CD4-positive, alpha-beta T cell (primary cell): ENCODE data around the gene TCF4. TPM values are rescaled to one million over a fixed set of nuclear protein-coding genes. Genes with fewer than 3 reads are reported as not detected.

Source experiments
- ATAC-seq: fragments of 200-7000 bp; cut with Tn5 transposase; one replicate; pipeline ENCODE4 v1.10.0; 2022; ENCODE audit warnings: mild to moderate bottlenecking; ENCODE audit not compliant: poor library complexity
- CTCF ChIA-PET: fragments of 350-600 bp; sonication (Branson Sonifier 250); formaldehyde crosslinking; loops from one replicate; lab custom pipeline; 2021; ENCODE audit warnings: antibody characterized with exemption, inconsistent platforms; lab: Charles Lee
- POLR2A ChIA-PET: fragments of 350-600 bp; sonication (Branson Sonifier 250); formaldehyde crosslinking; loops from one replicate; lab custom pipeline; 2021; ENCODE audit warnings: antibody characterized with exemption, inconsistent platforms; lab: Charles Lee
- DNase-seq, 14 experiments: peaks; one replicate each; pipeline ENCODE4 v3.0.0-alpha.2; 2013 to 2020; ENCODE audit warnings: mixed read lengths in 2 of 14
- H3K27ac ChIP-seq, 2 donors: one replicate each; pipeline versions ENCODE4 v1.5.1 to v1.7.0; 2013; ENCODE audit warnings: low read length in 2 of 2, low read depth in 1 of 2, mild to moderate bottlenecking in 1 of 2
- H3K27me3 ChIP-seq, 2 experiments: 1 replicate in 1 of 2; 2 replicates in 1 of 2; pipeline versions ENCODE4 v1.6.1 to v1.7.0; 2013; ENCODE audit warnings: low read length in 2 of 2, control low read depth in 1 of 2, mild to moderate bottlenecking in 1 of 2, moderate library complexity in 1 of 2; ENCODE audit not compliant: insufficient read depth in 2 of 2, control insufficient read depth in 1 of 2
- H3K36me3 ChIP-seq: one replicate; pipeline ENCODE4 v1.6.1; 2013; ENCODE audit warnings: low read length, control low read depth; ENCODE audit not compliant: insufficient read depth
- H3K4me1 ChIP-seq: one replicate; pipeline ENCODE4 v1.6.1; 2013; ENCODE audit warnings: low read length, control low read depth; ENCODE audit not compliant: insufficient read depth
- H3K4me3 ChIP-seq: one replicate; pipeline ENCODE4 v1.5.1; 2013; ENCODE audit warnings: mild to moderate bottlenecking, low read length, moderate library complexity
- H3K9me3 ChIP-seq, 2 experiments: 1 replicate in 1 of 2; 2 replicates in 1 of 2; pipeline versions ENCODE4 v1.6.1 to v1.7.0; 2013; ENCODE audit warnings: low read length in 2 of 2, mild to moderate bottlenecking in 2 of 2, control low read depth in 1 of 2, moderate library complexity in 1 of 2; ENCODE audit not compliant: control insufficient read depth in 1 of 2, insufficient read depth in 1 of 2
- H3K27ac Mint-ChIP-seq: one replicate; pipeline ENCODE4 v1.8.0; 2020; ENCODE audit warnings: mixed read lengths
- H3K27me3 Mint-ChIP-seq: one replicate; pipeline ENCODE4 v1.8.0; 2021; ENCODE audit warnings: mixed read lengths
- H3K36me3 Mint-ChIP-seq: one replicate; pipeline ENCODE4 v1.8.0; 2021; ENCODE audit warnings: low read depth, mixed read lengths
- H3K4me1 Mint-ChIP-seq: one replicate; pipeline ENCODE4 v1.8.0; 2021; ENCODE audit warnings: low read depth, mixed read lengths
- H3K4me3 Mint-ChIP-seq: one replicate; pipeline ENCODE4 v1.8.0; 2020; ENCODE audit warnings: mild to moderate bottlenecking, mixed read lengths
- H3K9me3 Mint-ChIP-seq: one replicate; pipeline ENCODE4 v1.8.0; 2020; ENCODE audit warnings: mixed read lengths
- intact Hi-C, 2 experiments: fragments of 100-400 bp; cut with DNase I in 1 of 2; cut with micrococcal nuclease in 1 of 2; formaldehyde crosslinking; loops; one replicate each; pipeline versions ENCODE4 v1.15.1 to v1.9.0; 2023 to 2025; cut with DNase I, micrococcal nuclease
- total RNA-seq, 174 experiments: library from RNA in 2 of 174; stranded (reverse) in 2 of 174; gene quantifications; one replicate each; pipeline ENCODE4 v1.2.3 and lab custom pipeline; 2021 to 2026
- TF ChIP-seq, protein P1 (sequence below): fragments of 200-600 bp; IDR thresholded peaks from one replicate; pipeline ENCODE4 v1.8.0; 2022; ENCODE audit warnings: antibody characterized with exemption, mild to moderate bottlenecking

Gene TCF4
- total RNA-seq, 2 experiments from 2014 or later = 3.0 to 3.2 TPM

DNA sequence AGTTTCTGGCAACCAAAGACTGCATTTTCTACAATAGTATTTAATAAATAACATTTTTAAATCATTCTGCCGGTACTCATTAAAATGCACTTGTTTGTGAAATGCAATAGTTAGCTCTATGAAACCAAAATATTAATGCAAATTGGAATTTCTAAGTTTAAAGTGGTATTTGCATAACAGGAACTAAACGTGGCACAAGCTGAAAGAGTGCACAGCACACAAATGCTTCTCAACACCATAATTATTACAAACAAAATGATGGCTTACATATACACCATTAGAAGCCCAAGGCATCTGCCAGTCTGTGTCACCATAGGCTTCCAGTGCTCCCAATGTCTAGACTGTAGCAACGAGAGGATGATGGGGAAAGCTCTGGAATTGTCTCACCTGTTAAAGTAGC is 280.5 kb downstream of the TCF4 start:
- Mint-ChIP-seq H3K4me1 (no peaks in the 10 kb centered on the region), H3K9me3 (peaks cover 2% of the 10 kb centered on the region), H3K27me3 (no peaks in the 10 kb centered on the region), H3K36me3 (no peaks in the 10 kb centered on the region), H3K27ac (no peak overlapping the region), H3K4me3 (no peak overlapping the region)
- no peaks in the 10 kb centered on the region for H3K4me1 ChIP-seq
- H3K27me3 ChIP-seq = no peaks in the 10 kb centered on the region
- CTCF ChIA-PET = no interaction called here
- ATAC-seq (no peak), DNase-seq (no peak)
- no peak overlapping the region for H3K27ac ChIP-seq
- H3K4me3 ChIP-seq = no peak overlapping the region
- TF ChIP-seq, protein P1, sequence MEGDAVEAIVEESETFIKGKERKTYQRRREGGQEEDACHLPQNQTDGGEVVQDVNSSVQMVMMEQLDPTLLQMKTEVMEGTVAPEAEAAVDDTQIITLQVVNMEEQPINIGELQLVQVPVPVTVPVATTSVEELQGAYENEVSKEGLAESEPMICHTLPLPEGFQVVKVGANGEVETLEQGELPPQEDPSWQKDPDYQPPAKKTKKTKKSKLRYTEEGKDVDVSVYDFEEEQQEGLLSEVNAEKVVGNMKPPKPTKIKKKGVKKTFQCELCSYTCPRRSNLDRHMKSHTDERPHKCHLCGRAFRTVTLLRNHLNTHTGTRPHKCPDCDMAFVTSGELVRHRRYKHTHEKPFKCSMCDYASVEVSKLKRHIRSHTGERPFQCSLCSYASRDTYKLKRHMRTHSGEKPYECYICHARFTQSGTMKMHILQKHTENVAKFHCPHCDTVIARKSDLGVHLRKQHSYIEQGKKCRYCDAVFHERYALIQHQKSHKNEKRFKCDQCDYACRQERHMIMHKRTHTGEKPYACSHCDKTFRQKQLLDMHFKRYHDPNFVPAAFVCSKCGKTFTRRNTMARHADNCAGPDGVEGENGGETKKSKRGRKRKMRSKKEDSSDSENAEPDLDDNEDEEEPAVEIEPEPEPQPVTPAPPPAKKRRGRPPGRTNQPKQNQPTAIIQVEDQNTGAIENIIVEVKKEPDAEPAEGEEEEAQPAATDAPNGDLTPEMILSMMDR = no peak
- POLR2A ChIA-PET = no interaction called here
- no peaks in the 10 kb centered on the region for H3K36me3 ChIP-seq
- H3K9me3 ChIP-seq = peaks cover 0 to 2% of the 10 kb centered on the region in 2 experiments
- intact Hi-C loops = no loop called here

GRCh38 chr18:55306359-55307024 is 281.5 kb downstream of the TCF4 start:
- ATAC-seq = no peak
- TF ChIP-seq, protein P1 = no peak
- H3K9me3 ChIP-seq = peaks cover 0 to 4% of the 10 kb centered on the region in 2 experiments
- no peak overlapping the region for H3K27ac Mint-ChIP-seq
- no peaks in the 10 kb centered on the region for H3K36me3 ChIP-seq
- intact Hi-C loops = no loop called here
- no peak overlapping the region for H3K4me3 Mint-ChIP-seq
- peaks cover 2% of the 10 kb centered on the region for H3K9me3 Mint-ChIP-seq
- no peaks in the 10 kb centered on the region for H3K27me3 Mint-ChIP-seq
- no peak overlapping the region for H3K27ac ChIP-seq
- no peaks in the 10 kb centered on the region for H3K36me3 Mint-ChIP-seq
- DNase-seq = no peak
- H3K4me1 Mint-ChIP-seq = no peaks in the 10 kb centered on the region
- H3K4me1 ChIP-seq = no peaks in the 10 kb centered on the region
- no peak overlapping the region for H3K4me3 ChIP-seq
- no peaks in the 10 kb centered on the region for H3K27me3 ChIP-seq
- ChIA-PET CTCF (no interaction called here), POLR2A (no interaction called here)

- Histone ChIP-seq H3K4me1 (no peaks in the 10 kb centered on the region), H3K27ac (no peak overlapping the region), H3K27me3 (no peaks in the 10 kb centered on the region), H3K9me3 (peaks cover 0 to 9% of the 10 kb centered on the region in 2 experiments), H3K36me3 (no peaks in the 10 kb centered on the region), H3K4me3 (no peak overlapping the region)
- Mint-ChIP-seq H3K27me3 (no peaks in the 10 kb centered on the region), H3K36me3 (no peaks in the 10 kb centered on the region), H3K27ac (no peak overlapping the region), H3K4me3 (no peak overlapping the region), H3K9me3 (no peaks in the 10 kb centered on the region), H3K4me1 (no peaks in the 10 kb centered on the region)
- POLR2A ChIA-PET = no interaction called here
- ATAC-seq (no peak), DNase-seq (no peak)
- CTCF ChIA-PET = no interaction called here
- TF ChIP-seq, protein P1 = no peak
- intact Hi-C loops = no loop called here
These were observed 285.7 kb downstream of the TCF4 start for GRCh38 chr18:55302167-55302833.
